Activated B cell treated with CpG ODN at 0.5 μM for 24 hours (primary cell): ENCODE results near the gene UTP11. TPM values are rescaled to one million over a fixed set of nuclear protein-coding genes. Genes with fewer than 3 reads are reported as not detected.

Source experiments
- ATAC-seq: fragments of 200-7000 bp; cut with Tn5 transposase; one replicate; pipeline ENCODE4 v1.10.0; 2021; ENCODE audit warnings: low read depth, mild to moderate bottlenecking, moderate library complexity
- CTCF ChIA-PET: fragments of 350-600 bp; sonication (Branson Sonifier 250); formaldehyde crosslinking; loops from one replicate; lab custom pipeline; 2021; ENCODE audit warnings: antibody characterized with exemption; lab: Charles Lee
- POLR2A ChIA-PET: fragments of 350-600 bp; sonication (Branson Sonifier 250); formaldehyde crosslinking; loops from one replicate; lab custom pipeline; 2021; ENCODE audit warnings: antibody characterized with exemption; lab: Charles Lee
- DNase-seq: peaks from one replicate; pipeline ENCODE4 v3.0.0; 2022
- H3K27ac Mint-ChIP-seq: one replicate; pipeline ENCODE4 v1.8.0; 2020; ENCODE audit warnings: mixed read lengths
- H3K27me3 Mint-ChIP-seq: one replicate; pipeline ENCODE4 v1.8.0; 2021; ENCODE audit warnings: mixed read lengths
- H3K36me3 Mint-ChIP-seq: one replicate; pipeline ENCODE4 v1.8.0; 2021; ENCODE audit warnings: low read depth, mixed read lengths
- H3K4me1 Mint-ChIP-seq: one replicate; pipeline ENCODE4 v1.8.0; 2021; ENCODE audit warnings: mixed read lengths
- H3K4me3 Mint-ChIP-seq: one replicate; pipeline ENCODE4 v1.8.0; 2020; ENCODE audit warnings: mild to moderate bottlenecking, mixed read lengths
- H3K9me3 Mint-ChIP-seq: one replicate; pipeline ENCODE4 v1.8.0; 2020; ENCODE audit warnings: mixed read lengths
- CTCF ChIP-seq: fragments of 200-600 bp; IDR thresholded peaks from one replicate; pipeline ENCODE4 v1.8.0; 2022; ENCODE audit warnings: antibody characterized with exemption, mild to moderate bottlenecking
- intact Hi-C: fragments of 100-400 bp; cut with micrococcal nuclease; formaldehyde crosslinking; loops from one replicate; pipeline ENCODE4 v1.15.1; 2024
- total RNA-seq: library from RNA; stranded (reverse); gene quantifications from 2 replicates; pipeline ENCODE4 v1.2.3, GENCODE V29; 2022

UTP11 gene
- total RNA-seq, 1 donor from 2014 or later = 26.1 TPM

- Mint-ChIP-seq H3K27ac (no peak overlapping the region), H3K4me1 (peaks cover 19% of the 10 kb centered on the region), H3K36me3 (no peaks in the 10 kb centered on the region), H3K27me3 (peaks cover 42% of the 10 kb centered on the region), H3K4me3 (peak overlapping the region; percentile 78), H3K9me3 (no peaks in the 10 kb centered on the region)
- CTCF ChIA-PET = no interaction called here
- POLR2A ChIA-PET = interaction anchor here (0.5 to 4.5 kb wide), 6 partner anchors 129 to 1054 kb away, joined by 3 to 32 read pairs (median 5); no protein-coding TSS in a partner anchor
- no peak for TF ChIP-seq CTCF
- ATAC-seq (no peak), DNase-seq (peak; percentile 24)
- intact Hi-C loops = loop anchor here (5.0 kb wide), 2 partner anchors 453 to 773 kb away; no protein-coding TSS in a partner anchor
Observed at GRCh38 chr1:38044221-38045215, 32.0 kb downstream of the UTP11 start.

- intact Hi-C loops = loop anchor here (5.0 kb wide), 1 partner anchor 452 kb away; no protein-coding TSS in a partner anchor
- ChIA-PET CTCF (interaction anchor here (1.4 to 1.6 kb wide), 2 partner anchors 17 to 26 kb away, joined by 4 to 11 read pairs; no protein-coding TSS in a partner anchor), POLR2A (interaction anchor here (1.0 to 4.5 kb wide), 4 partner anchors 26 to 430 kb away, joined by 3 to 32 read pairs (median 10); no protein-coding TSS in a partner anchor)
- Mint-ChIP-seq H3K4me3 (peak overlapping the region; percentile 60), H3K27ac (no peak overlapping the region), H3K9me3 (no peaks in the 10 kb centered on the region), H3K4me1 (peaks cover 23% of the 10 kb centered on the region), H3K36me3 (no peaks in the 10 kb centered on the region), H3K27me3 (peaks cover 34% of the 10 kb centered on the region)
- TF ChIP-seq CTCF = no peak
- ATAC-seq (no peak), DNase-seq (peak; percentile 33)
Observed at GRCh38 chr1:38045401-38046332, 33.1 kb downstream of the UTP11 start.

- H3K4me3 Mint-ChIP-seq = peak within 1 kb of the TSS; percentile 83
- H3K9me3 Mint-ChIP-seq = no peaks in the 10 kb centered on the region
- TF ChIP-seq CTCF = no peak
- H3K27me3 Mint-ChIP-seq = peaks cover 27% of the 10 kb centered on the region
- no peak for DNase-seq
- peaks cover 24% of the 10 kb centered on the region for H3K4me1 Mint-ChIP-seq
- intact Hi-C loops = loop anchor here (5.0 kb wide), 1 partner anchor 451 kb away; no protein-coding TSS in a partner anchor
- ChIA-PET POLR2A (interaction anchor here (0.6 to 4.5 kb wide), 8 partner anchors 11 to 512 kb away, joined by 3 to 32 read pairs (median 7); no protein-coding TSS in a partner anchor), CTCF (interaction anchor here (0.6 to 1.6 kb wide), 3 partner anchors 16 to 106 kb away, joined by 4 to 11 read pairs (median 4); no protein-coding TSS in a partner anchor)
- H3K36me3 Mint-ChIP-seq = no peaks in the 10 kb centered on the region
- H3K27ac Mint-ChIP-seq = peak within 1 kb of the TSS; percentile 18
- peak; percentile 2 for ATAC-seq
Observed at GRCh38 chr1:38046333-38046883, 33.9 kb downstream of the UTP11 start, which contains the start of gene POU3F1. TSS of gene POU3F1 (minus strand) at chr1:38046793. CDS start at chr1:38046743, 50 bp downstream.

DNA sequence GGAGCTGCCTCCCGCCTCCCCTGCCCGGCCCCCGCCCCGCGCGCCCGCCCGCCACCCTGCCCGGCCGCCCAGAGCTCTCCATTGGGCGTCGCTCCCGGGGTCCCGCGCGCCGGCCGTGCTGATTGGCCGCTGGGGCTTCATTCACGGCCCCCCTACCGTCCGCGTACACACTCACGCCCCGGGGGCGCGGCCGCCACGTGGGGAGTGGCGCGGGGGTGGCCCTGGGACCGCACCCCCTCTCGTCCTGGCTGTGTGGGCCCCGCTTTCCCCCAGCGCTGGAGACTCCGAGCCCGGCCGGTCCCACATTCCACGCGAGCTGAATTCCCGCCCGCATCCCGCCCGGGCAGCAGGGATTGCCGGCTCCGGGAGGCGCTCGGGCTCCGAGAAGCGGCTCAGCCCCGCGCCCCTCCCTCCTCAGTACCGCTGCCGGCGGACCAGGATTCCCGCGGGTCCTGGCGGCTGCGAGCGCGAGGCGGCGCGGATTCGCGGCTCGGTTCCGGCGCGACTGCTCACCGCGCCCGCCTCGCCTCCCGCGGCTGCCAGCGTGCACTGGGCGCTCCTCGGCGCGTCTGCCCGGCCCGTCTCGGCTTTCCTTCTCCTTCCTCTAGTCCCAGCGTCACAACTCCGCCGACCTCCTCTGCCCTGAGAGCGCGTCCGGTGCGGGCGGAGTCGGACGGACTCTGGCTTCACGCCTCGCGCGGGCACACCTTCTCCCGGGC is 34.5 kb downstream of the UTP11 start:
- CTCF ChIA-PET = interaction anchor here (0.6 to 1.6 kb wide), 5 partner anchors 16 to 106 kb away, joined by 3 to 11 read pairs (median 4); no protein-coding TSS in a partner anchor
- H3K36me3 Mint-ChIP-seq = no peaks in the 10 kb centered on the region
- H3K27me3 Mint-ChIP-seq = peaks cover 21% of the 10 kb centered on the region
- H3K9me3 Mint-ChIP-seq = no peaks in the 10 kb centered on the region
- intact Hi-C loops = loop anchor here (5.0 kb wide), 1 partner anchor 450 kb away; no protein-coding TSS in a partner anchor
- peak overlapping the region; percentile 18 for H3K27ac Mint-ChIP-seq
- peaks cover 29% of the 10 kb centered on the region for H3K4me1 Mint-ChIP-seq
- H3K4me3 Mint-ChIP-seq = peak overlapping the region; percentile 83
- TF ChIP-seq CTCF = no peak
- DNase-seq = peak; percentile 78
- POLR2A ChIA-PET = interaction anchor here (0.6 to 4.5 kb wide), 10 partner anchors 10 to 511 kb away, joined by 3 to 32 read pairs (median 6); no protein-coding TSS in a partner anchor
- peak; percentile 86 for ATAC-seq
